Endothelial cell of hepatic sinusoid (primary cell): ENCODE measurements around the gene ARID4B.
"Not testable (repeated sequence)": the region's sequence is repeated elsewhere in the genome, so short reads cannot be mapped to it uniquely, and the experiment has no call there.

Experiments
- in situ Hi-C: cut with HindIII; loops from 2 replicates; pipeline ENCODE4 v1.10.0; 2017; ENCODE audit warnings: low sequenced_read_pairs

The ARID4B gene

DNA sequence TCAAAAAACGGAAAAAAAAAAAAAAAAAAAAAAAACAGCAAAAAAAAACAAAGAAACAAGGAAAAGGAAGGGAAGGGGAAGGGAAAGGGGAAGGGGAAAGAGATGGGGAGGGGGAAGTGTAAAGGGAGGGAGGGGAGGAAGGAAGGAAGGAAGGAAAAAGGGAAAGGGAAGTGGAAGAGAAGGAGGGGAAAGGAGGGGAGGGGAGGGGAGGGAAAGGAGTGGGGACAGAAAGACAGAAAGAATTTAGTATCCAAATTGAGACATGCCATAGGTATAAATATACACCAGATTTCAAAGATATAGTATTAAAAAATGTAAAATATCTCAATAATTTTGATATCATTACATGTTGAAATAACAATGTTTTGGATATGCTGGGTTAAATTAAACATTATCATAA lies 25.8 kb downstream of the ARID4B start:
- in situ Hi-C loops = no loop called here

DNA sequence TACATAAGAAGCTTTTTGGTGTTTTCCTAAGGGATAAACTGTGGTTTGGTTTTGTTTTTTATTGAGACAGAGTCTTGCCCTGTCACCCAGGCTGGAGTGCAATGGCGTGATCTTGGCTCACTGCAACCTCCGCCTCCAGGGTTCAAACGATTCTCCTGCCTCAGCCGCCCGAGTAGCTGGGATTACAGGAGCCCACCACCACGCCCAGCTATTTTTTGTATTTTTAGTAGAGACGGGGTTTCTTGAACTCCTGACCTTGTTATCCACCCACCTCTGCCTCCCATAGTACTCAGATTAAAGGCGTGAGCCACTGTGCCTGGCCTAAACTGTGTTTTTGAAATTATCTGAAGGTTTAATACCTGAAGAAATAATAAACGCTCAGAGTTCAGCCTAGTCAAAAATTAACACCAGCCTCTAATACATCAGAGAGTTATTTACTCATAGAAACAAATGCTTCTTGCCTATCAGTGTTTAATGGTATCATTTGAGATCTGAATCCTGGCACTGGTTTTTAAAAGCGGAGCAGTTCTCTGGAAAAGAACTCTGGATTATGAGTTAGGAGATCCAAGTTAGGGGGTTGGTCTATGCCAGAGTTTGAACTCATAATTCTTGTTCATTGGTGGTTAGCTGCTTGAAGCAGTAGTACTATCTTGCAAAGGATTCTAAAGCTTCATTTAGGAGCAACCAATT lies 28.7 kb downstream of the ARID4B start:
- in situ Hi-C loops = no loop called here

DNA sequence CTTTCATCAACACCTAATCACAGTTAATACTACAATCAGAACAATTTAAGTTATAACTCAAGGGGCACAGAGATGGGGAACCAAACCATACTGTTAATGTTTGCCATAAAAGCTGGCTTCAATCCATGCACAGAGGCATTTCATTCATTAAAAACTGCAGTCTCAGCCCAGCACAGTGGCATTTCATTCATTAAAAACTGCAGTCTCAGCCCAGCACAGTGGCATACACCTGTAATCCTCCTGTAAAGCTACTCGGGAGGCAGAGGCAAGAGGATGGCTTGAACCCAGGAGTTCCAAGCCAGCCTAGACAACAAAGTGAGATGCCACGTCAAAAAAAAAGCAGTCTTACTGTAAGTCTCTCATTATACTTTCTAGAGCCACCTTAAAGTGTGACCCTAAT lies 29.2 kb downstream of the ARID4B start:
- in situ Hi-C loops = no loop called here

DNA sequence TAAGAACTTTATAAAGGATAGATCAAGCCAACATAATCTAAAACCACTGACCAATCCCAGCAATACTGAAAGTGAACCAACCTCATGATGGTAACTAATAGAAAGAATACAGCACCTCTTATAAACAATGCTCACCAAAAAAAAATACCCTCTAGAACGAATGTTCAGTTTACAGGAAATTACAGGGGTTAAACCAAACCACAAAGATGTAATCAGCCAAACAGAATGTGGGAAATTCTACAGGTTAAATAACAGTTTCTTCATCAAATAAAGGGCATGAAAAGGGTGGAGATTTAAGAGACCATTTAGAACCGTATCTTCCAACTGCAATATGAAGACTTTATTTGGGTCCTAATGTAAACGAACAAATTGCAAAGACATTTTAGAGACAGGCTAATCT lies 30.4 kb downstream of the ARID4B start:
- in situ Hi-C loops = no loop called here

DNA sequence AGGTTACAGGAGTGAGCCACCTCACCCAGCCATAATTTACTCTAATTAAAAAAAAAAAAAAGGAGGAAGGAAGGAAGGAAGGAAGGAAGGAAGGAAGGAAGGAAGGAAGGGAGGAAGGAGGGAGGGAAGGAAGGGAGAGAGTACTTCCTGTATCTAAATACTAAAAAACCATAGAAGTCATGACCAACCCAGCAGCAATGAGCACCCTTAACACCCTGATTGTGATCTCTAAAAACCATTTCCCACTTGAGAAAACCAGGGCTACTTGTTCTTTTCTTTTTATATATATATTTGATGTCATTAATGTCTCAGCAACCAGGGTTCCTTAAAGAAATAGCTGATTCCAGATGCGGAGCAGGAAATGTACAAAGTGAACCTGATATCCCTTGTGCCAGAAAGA lies 31.2 kb downstream of the ARID4B start:
- in situ Hi-C loops = no loop called here

DNA sequence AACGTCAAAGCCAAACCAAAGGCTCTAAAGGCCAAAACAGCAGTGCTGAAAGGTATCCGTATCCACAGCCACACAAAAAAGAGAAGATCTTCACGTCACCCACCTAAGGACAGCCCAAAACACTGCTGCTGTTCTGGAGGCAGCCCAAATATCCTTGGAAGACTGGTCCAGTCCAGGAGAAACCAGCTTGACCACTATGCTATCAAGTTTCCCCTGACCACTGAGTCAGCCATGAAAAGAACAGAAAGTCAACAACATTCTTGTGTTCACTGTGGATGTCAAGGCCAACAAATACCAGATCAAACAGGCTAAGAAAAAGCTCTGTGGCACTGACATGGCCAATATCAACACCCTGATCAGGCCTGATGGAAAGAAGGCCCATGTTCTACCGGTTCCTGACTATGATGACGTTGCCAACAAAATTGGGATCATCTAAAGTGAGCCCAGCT lies 32.1 kb downstream of the ARID4B start:
- in situ Hi-C loops = no loop called here

DNA sequence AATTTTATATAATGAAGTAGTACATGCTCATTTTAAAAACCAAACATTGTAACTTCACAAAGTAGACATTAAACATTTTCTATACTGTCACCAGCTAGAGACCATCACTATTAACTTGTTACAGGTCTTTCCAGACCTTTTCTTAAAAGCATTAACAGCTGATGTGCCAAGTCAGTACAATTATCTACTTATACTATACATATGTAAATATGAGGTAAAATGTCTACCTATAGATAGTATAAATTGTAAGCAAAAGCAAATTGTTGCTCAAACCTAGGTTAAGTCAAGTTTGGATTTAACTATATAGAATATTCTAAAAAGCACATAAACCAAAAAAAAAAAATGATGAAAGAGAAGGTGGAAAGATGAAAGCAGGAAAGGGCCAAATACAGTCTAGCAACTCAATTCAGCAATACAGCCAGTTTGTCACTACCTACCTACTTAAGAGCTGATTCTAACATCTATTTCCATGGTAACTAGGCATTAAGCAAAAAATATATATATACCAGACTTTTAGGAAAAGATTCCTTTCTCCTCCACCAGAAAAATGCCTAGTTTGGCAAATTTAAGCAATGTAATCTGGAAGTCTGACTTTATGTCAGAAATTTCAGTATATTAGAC lies 34.5 kb downstream of the ARID4B start:
- in situ Hi-C loops = no loop called here

DNA sequence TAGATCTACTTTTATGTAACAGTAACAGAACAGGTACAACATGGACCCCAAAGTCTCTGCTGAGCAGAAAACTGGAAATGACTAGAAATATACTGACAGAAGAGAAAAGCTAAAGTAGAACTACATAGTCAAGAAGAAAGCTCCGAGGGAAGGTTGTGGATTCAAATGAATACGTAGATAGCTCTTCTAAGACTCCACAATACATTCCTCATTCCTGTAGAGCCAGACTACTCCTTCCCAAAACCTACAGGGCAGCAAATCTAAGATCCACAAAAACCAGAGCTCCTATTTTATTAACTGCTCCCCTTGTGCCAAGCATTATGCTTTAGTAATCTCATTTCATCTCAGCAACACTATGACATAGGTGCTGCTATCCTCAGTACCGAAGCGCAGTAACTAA lies 35.2 kb downstream of the ARID4B start:
- in situ Hi-C loops = no loop called here

DNA sequence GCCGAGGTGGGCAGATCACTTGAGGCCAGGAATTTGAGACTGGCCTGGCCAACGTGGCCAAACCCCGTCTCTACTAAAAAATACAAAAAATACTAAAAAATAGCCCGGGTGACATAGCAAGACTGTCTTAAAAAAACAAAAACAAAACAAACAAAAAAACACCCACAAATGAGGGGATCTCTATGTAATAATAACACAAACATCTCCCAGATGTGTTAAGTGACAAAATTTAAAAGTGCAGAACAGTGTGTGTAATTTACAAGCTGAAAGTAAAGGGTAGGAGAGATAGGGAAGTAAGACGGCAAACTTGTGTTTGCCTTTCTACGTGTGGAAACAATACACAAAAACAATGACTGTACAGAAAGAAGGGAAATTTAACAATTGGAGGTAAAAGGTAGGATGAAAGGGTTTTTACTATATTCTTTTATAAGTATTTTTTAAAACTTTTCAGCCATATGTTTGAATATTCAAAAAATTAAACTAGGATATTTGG lies 36.3 kb downstream of the ARID4B start:
- in situ Hi-C loops = no loop called here

DNA sequence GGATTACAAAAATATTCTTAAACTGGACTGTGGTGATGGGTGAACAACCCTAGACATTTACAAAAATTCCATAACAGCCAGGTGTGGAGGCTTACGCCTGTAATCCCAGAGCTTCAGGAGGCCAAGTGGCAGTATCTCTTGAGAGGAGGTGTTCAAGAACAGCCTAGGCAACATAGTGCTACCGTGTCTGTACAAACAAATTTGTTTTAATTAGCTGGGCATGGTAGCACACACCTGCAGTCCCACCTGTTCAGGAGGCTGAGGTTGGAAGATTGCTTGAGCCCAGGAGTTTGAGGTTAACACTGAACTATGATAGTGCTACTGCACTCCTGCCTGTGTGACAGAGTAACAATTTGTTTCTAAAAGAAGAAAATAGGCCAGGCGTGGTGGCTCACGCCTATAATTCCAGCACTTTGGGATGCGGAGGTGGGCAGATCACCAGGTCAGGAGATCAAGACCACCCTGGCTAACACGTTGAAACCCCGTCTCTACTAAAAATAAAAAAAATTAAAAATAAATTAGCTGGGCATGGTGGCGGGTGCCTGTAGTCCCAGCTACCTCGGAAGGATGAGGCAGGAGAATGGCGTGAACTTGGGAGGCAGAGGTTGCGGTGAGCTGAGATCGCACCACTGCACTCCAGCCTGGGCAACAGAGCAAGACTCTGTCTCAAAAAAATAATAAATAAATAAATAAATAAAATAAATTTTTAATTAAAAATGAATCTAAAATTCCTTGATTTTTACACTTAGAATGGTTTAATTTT lies 37.1 kb downstream of the ARID4B start:
- in situ Hi-C loops = no loop called here

DNA sequence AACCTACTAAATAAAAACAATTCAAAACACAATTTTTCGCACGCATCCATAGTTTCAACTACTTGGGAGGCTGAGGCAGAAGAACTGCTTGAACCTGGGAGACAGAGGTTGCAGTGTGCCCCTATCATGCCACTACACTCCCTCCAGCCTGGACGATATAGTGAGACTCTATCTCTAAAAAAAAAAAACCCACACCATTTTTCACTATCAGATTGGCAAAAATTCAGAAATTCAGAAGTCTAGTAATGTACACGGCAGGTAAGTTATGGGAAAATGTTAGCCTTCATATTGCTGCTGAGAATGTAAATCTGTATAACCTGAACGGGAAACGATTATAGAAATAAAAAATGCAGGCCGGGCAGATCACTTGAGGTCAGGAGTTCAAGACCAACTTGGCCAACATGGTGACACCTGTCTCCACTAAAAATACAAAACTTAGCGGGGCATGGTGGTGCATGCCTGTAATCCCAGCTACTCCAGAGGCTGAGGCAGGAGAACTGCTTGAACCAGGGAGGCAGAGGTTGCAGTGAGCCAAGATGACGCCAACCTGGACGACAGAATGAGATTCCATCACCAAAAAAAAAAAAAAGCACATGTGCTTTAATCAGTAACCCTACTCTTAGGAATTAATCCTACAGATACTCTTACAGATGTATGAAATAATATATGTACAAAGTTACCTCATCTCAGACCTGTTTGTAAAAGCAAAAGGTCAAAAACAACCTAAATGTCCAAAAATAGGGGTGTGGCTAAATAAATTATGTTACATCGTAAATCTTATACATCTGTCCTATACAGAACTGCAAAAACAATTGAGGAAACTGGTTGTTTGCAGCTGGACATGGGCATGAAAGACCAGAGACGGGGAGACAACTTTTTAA lies 37.9 kb downstream of the ARID4B start:
- in situ Hi-C loops = no loop called here

DNA sequence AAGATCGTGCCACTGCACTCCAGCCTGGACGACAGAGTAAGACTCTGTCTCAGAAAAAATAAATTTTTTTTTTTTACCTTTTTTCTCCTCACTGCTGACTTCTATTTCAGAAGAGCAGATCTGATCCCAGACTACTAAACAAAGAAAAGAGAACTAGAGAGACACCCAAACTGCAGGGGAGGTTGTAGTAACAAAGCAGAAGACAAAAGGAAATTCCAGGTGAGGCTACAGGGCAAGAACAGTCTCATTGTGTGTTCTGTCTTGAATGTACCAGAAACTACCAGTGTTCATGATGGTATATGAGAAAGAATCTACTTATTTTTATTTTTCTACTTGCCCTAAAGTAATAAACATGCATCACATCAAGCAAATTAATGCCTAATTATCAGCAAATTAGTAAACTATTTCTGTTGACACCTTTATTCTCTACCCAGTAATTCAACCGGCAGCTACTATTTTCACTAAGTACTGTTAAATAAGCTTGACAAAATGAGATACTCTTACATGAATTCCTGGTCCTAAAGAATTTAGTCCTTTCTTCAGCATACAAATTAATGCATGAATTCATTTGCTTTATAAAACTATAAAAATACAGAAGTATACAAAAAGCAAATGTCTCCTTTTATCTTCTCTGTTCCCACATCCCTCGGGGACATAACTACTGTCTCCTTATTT lies 40.6 kb downstream of the ARID4B start:
- in situ Hi-C loops = no loop called here

DNA sequence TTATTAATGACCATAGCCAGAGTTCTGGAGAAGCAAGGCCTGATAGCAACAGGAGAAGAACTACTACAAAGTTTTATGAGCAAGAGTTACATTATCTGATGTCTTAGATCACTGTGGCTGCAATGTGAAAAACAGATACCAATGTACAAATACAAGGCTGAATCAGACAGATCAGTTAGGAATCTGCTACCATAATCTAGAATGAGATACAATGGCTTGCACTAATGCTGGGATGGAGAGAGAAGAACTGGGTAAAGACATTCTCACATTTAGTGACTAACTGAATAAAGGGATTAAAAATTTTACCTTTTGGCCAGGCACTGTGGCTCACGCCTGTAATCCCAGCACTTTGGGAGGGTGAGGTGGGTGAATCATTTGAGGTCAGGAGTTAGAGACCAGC lies 41.3 kb downstream of the ARID4B start:
- in situ Hi-C loops = no loop called here

DNA sequence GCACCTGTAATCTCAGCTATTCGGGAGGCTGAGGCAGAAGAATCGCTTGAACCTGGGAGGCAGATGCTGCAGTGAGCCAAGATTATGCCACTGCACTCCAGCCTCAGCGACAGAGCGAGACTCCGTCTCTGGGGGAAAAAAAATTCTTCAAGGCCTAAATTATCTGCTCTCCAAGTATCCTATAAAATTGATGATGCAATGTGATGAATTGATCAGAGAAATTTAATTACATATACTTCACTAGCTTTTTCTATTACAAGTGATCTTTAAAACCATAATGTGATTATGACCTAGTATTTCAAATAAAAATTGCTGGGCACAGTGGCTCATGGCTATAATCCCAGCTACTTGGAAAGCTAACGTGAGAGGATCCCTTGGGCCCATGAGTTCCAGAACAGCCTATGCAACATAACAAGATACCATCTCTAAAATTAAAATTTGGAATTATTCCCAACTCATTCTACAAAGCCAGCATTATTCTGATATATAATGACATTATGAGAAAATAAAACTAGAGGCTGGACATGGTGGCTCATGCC lies 43.7 kb downstream of the ARID4B start:
- in situ Hi-C loops = no loop called here

DNA sequence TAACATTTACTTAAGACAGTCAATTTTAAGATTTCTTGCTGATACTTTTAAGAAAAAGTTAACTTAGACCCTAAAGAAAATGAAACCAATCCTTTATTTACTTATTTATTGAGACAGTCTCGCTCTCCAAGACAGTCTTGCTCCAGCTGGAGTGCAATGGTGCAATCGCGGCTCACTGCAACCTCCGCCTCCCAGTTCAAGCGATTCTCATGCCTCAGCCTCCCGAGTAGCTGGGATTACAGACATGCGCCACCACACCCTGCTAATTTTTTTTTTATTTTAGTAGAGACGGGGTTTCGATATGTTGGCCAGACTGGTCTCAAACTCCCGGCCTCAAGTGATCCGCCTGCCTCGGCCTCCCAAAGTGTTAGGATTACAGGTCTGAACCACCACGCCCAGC lies 44.3 kb downstream of the ARID4B start:
- in situ Hi-C loops = not testable (repeated sequence)

DNA sequence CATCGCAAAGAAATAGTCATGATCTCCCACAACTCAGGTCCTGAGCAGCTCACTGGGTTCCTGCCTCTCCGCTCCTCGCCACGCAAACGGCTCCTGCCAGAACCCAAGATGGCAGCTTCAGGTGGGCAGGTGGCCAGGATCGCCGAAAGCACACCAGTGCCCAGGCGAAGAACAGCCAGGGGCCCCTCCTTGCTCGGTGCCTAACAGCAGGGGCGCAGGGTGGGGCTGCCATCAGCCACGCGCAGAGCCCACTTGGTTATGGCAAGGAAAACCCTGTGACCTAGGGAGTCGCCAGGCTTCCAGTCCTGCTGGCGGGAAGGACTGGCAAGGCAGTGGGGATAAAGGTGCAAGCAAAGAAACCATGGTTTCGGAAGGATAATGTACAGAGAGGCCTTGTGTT lies 47.5 kb downstream of the ARID4B start:
- in situ Hi-C loops = no loop called here

DNA sequence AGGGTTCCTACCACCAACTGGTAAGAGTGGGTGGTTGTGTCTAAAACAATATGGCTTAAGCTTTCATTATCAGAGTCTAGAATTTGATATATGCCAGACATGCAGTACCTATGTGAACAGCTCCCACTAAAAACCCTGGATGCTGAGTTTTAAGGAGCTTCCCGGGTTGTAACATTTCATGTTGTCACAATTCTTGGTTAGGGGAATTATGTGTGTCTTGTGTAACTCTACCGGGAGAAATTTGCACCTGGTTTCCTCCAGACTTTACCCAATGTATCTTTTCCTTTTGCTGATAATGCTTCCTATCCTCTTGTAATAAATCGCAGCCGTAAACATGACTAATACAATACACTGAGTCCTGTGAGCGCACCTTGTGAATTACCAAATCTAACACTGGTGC lies 48.3 kb downstream of the ARID4B start:
- in situ Hi-C loops = no loop called here

DNA sequence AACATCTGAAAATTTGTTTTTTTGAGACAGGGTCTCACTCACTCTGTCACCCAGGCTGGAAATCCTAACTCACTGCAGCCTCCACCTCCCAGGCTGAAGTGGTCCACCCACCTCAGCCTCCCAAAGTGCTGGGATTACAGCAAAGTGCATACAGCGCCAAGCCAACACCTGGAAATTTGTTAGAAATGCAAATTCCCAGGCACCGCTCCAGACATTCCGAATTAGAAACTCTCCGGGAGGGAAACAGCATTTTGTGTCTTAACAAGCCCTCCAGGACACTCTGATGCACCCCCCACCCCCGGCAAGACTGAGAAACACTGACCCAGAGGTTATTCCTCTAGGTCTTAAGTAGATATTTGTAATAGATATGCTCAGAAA lies 49.1 kb downstream of the ARID4B start:
- in situ Hi-C loops = no loop called here

DNA sequence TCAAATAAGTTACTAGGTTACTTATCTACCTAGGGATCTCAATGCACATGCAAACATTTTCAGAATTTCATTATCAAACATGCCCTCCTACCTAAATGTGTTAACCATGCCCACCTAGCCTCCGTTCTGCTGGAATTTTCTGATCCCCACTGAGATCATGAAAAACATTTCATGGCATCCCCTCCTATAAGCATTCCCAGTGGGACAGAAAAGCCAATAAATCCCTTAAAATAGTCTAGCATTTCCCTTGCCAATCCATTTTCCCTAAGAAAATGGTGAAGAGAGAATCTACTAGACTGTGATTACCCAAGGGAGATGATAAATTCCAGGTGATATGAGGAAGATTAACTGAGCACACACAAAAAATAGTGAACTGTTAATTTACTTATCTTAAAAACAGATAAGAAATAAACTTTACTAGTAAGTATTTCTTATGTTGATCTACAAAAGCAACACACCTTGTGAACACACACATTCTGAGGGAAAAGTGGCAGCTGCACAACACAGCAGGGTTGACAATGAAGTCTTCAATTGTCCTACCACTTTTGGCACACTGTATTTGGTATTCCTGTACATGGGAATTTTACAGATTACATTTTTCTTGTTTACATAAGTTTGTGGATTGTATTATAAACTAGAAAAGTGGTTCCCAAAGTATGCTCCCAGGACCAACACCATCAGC lies 49.6 kb downstream of the ARID4B start:
- in situ Hi-C loops = no loop called here

DNA sequence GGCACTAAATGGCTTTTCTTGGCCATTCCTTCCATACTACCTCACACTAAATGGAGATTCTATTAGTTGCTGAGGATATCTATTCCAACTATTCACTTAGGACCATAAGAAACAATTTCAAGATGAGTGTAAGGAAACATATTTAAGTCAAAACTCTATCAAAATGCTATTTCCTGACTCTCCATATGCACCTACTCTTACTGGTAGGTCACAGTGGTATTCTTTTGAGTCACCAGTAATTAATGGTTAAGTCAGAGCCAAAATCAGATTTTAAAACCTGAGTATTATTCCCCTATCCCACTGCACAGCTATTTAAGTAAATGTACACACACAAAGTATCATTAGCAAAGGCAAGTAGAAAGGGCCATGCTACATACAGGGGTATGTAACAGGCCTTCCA lies 50.3 kb downstream of the ARID4B start:
- in situ Hi-C loops = no loop called here
